Measurements from ENCODE around the gene LRP5.

The LRP5 gene

GRCh38 chr11:68469122-68469521 lies 156.7 kb downstream of the LRP5 start:
- no peak overlapping the region for H3K9ac ChIP-seq (ENCODE audit: low read length)
- H3K27me3 ChIP-seq (ENCODE audit: low read length): no peaks in the 10 kb centered on the region
- TF ChIP-seq EZH2phosphoT487 (conservative IDR thresholded peaks at IDR 0.05; ENCODE audit: low read length) (no peak), CTCF (IDR thresholded peaks at IDR 0.05; ENCODE audit: insufficient read depth, low read length, poor library complexity, severe bottlenecking) (no peak)
- H2AFZ ChIP-seq (ENCODE audit: low read depth, low read length, severe bottlenecking): no peak overlapping the region
- peaks cover 62% of the 10 kb centered on the region for H4K20me1 ChIP-seq (ENCODE audit: low read depth, low read length)
- H3K9me2 ChIP-seq (replicated peaks; ENCODE audit: insufficient read depth, low read length): no peaks in the 10 kb centered on the region
- no peak overlapping the region for H3K27ac ChIP-seq (ENCODE audit: low read depth, low read length)
- no peak overlapping the region for H3K4me2 ChIP-seq (ENCODE audit: low read depth, low read length, poor library complexity, severe bottlenecking)
- H3K4me3 ChIP-seq (ENCODE audit: insufficient read depth, low read length, poor library complexity, severe bottlenecking): no peak overlapping the region
- peaks cover 10% of the 10 kb centered on the region for H3K36me3 ChIP-seq (ENCODE audit: low read length)
- peaks cover 100% of the 10 kb centered on the region for H3K79me2 ChIP-seq (ENCODE audit: insufficient read depth, low read length)
- peaks cover 6% of the 10 kb centered on the region; the same call in 1 of the 2 replicates for H3K9me3 ChIP-seq (ENCODE audit: insufficient read depth, low read length)
- no peaks in the 10 kb centered on the region for H3F3A ChIP-seq (ENCODE audit: insufficient read depth)

GRCh38 chr11:68469642-68470041 lies 157.3 kb downstream of the LRP5 start:
- Histone ChIP-seq H3K27me3 (ENCODE audit: low read length) (no peaks in the 10 kb centered on the region), H3K4me3 (ENCODE audit: insufficient read depth, low read length, poor library complexity, severe bottlenecking) (no peak overlapping the region), H3K79me2 (ENCODE audit: insufficient read depth, low read length) (peaks cover 100% of the 10 kb centered on the region), H3K9ac (ENCODE audit: low read length) (no peak overlapping the region), H3K4me2 (ENCODE audit: low read depth, low read length, poor library complexity, severe bottlenecking) (no peak overlapping the region), H3K9me2 (replicated peaks; ENCODE audit: insufficient read depth, low read length) (no peaks in the 10 kb centered on the region), H3K36me3 (ENCODE audit: low read length) (peaks cover 13% of the 10 kb centered on the region), H2AFZ (ENCODE audit: low read depth, low read length, severe bottlenecking) (no peak overlapping the region), H3K9me3 (ENCODE audit: insufficient read depth, low read length) (peaks cover 6% of the 10 kb centered on the region; the same call in 1 of the 2 replicates), H3F3A (ENCODE audit: insufficient read depth) (no peaks in the 10 kb centered on the region), H3K27ac (ENCODE audit: low read depth, low read length) (no peak overlapping the region), H4K20me1 (ENCODE audit: low read depth, low read length) (peaks cover 63% of the 10 kb centered on the region)
- no peak for TF ChIP-seq CTCF (IDR thresholded peaks at IDR 0.05; ENCODE audit: insufficient read depth, low read length, poor library complexity, severe bottlenecking)
- TF ChIP-seq EZH2phosphoT487 (conservative IDR thresholded peaks at IDR 0.05; ENCODE audit: low read length): no peak

GRCh38 chr11:68470304-68470811 lies 158.0 kb downstream of the LRP5 start:
- no peaks in the 10 kb centered on the region for H3K9me2 ChIP-seq (replicated peaks; ENCODE audit: insufficient read depth, low read length)
- TF ChIP-seq CTCF (IDR thresholded peaks at IDR 0.05; ENCODE audit: insufficient read depth, low read length, poor library complexity, severe bottlenecking) (no peak), EZH2phosphoT487 (conservative IDR thresholded peaks at IDR 0.05; ENCODE audit: low read length) (no peak)
- H3K4me2 ChIP-seq (ENCODE audit: low read depth, low read length, poor library complexity, severe bottlenecking): no peak overlapping the region
- no peak overlapping the region for H3K27ac ChIP-seq (ENCODE audit: low read depth, low read length)
- H3F3A ChIP-seq (ENCODE audit: insufficient read depth): no peaks in the 10 kb centered on the region
- peaks cover 60% of the 10 kb centered on the region for H4K20me1 ChIP-seq (ENCODE audit: low read depth, low read length)
- peaks cover 6% of the 10 kb centered on the region; the same call in 1 of the 2 replicates for H3K9me3 ChIP-seq (ENCODE audit: insufficient read depth, low read length)
- H3K36me3 ChIP-seq (ENCODE audit: low read length): peaks cover 13% of the 10 kb centered on the region
- no peaks in the 10 kb centered on the region for H3K27me3 ChIP-seq (ENCODE audit: low read length)
- no peak overlapping the region for H3K9ac ChIP-seq (ENCODE audit: low read length)
- H3K4me3 ChIP-seq (ENCODE audit: insufficient read depth, low read length, poor library complexity, severe bottlenecking): no peak overlapping the region
- H3K79me2 ChIP-seq (ENCODE audit: insufficient read depth, low read length): peaks cover 95% of the 10 kb centered on the region
- H2AFZ ChIP-seq (ENCODE audit: low read depth, low read length, severe bottlenecking): no peak overlapping the region
